PFSK-1 (cell line): ENCODE results near the gene CEP120.

Experiments
- POLR2AphosphoS5 ChIP-seq: IDR thresholded peaks from 2 replicates; pipeline ENCODE4 v1.6.1; 2012; ENCODE audit warnings: low read depth, mild to moderate bottlenecking, control low read depth, low read length, moderate library complexity
- SIN3A ChIP-seq: IDR thresholded peaks from 2 replicates; pipeline ENCODE4 v1.6.1; 2012; ENCODE audit warnings: mild to moderate bottlenecking, low read length, moderate library complexity, borderline replicate concordance; ENCODE audit not compliant: insufficient read depth
- TAF1 ChIP-seq: IDR thresholded peaks from 2 replicates; pipeline ENCODE4 v1.6.1; 2012; ENCODE audit warnings: low read length, control low read depth, borderline replicate concordance; ENCODE audit not compliant: insufficient read depth
- TF ChIP-seq, protein P1 (sequence below), 2 experiments: IDR thresholded peaks; 2 replicates each; pipeline versions ENCODE4 v1.6.1 to v1.8.0; 2011 to 2012; ENCODE audit warnings: low read depth in 2 of 2, low read length in 2 of 2, control low read depth in 1 of 2, inconsistent platforms in 1 of 2, mild to moderate bottlenecking in 1 of 2, moderate library complexity in 1 of 2; ENCODE audit not compliant: insufficient read depth in 1 of 2

DNA sequence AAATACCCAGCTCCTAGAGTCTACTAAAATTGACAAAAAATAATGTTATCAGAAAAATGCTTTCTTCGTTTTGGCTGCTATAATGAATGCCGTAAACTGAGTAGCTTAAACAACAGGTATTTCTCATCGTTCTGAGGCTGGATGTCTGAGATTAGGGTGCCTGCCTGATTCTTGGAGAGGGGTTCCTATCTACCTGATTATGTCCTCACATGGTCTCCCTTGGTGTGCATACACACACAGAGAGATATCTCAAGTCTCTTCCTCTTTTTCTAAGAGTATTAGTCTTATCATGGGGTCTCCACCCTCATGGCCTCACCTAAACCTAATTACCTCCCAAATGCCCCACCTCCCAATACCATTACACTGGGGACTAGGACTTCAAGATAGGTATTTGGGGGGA, 48.2 kb upstream of the CEP120 start:
- TF ChIP-seq POLR2AphosphoS5 (no peak), TAF1 (no peak), SIN3A (no peak)
- TF ChIP-seq, protein P1, sequence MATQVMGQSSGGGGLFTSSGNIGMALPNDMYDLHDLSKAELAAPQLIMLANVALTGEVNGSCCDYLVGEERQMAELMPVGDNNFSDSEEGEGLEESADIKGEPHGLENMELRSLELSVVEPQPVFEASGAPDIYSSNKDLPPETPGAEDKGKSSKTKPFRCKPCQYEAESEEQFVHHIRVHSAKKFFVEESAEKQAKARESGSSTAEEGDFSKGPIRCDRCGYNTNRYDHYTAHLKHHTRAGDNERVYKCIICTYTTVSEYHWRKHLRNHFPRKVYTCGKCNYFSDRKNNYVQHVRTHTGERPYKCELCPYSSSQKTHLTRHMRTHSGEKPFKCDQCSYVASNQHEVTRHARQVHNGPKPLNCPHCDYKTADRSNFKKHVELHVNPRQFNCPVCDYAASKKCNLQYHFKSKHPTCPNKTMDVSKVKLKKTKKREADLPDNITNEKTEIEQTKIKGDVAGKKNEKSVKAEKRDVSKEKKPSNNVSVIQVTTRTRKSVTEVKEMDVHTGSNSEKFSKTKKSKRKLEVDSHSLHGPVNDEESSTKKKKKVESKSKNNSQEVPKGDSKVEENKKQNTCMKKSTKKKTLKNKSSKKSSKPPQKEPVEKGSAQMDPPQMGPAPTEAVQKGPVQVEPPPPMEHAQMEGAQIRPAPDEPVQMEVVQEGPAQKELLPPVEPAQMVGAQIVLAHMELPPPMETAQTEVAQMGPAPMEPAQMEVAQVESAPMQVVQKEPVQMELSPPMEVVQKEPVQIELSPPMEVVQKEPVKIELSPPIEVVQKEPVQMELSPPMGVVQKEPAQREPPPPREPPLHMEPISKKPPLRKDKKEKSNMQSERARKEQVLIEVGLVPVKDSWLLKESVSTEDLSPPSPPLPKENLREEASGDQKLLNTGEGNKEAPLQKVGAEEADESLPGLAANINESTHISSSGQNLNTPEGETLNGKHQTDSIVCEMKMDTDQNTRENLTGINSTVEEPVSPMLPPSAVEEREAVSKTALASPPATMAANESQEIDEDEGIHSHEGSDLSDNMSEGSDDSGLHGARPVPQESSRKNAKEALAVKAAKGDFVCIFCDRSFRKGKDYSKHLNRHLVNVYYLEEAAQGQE (IDR thresholded peaks at IDR 0.05; ENCODE audit: insufficient read depth in 1 of 2, low read depth in 2 of 2, low read length in 2 of 2) = no peak
